Activated naive CD8-positive, alpha-beta T cell (primary cell): Measurements from ENCODE around the gene PRICKLE3.
"Not testable (repeated sequence)": the region's sequence is repeated elsewhere in the genome, so short reads cannot be mapped to it uniquely, and the experiment has no call there.

Experiments
- H3K27ac Mint-ChIP-seq: one replicate; pipeline ENCODE4 v1.8.0; 2021; ENCODE audit warnings: mixed read lengths
- H3K27me3 Mint-ChIP-seq: one replicate; pipeline ENCODE4 v1.8.0; 2021; ENCODE audit warnings: mixed read lengths
- H3K36me3 Mint-ChIP-seq: one replicate; pipeline ENCODE4 v1.8.0; 2021; ENCODE audit warnings: mixed read lengths
- H3K4me1 Mint-ChIP-seq: one replicate; pipeline ENCODE4 v1.8.0; 2021; ENCODE audit warnings: low read depth, mixed read lengths
- H3K4me3 Mint-ChIP-seq: one replicate; pipeline ENCODE4 v1.8.0; 2021; ENCODE audit warnings: mild to moderate bottlenecking, mixed read lengths
- H3K9me3 Mint-ChIP-seq: one replicate; pipeline ENCODE4 v1.8.0; 2021; ENCODE audit warnings: low read depth, mixed read lengths

PRICKLE3 gene

DNA sequence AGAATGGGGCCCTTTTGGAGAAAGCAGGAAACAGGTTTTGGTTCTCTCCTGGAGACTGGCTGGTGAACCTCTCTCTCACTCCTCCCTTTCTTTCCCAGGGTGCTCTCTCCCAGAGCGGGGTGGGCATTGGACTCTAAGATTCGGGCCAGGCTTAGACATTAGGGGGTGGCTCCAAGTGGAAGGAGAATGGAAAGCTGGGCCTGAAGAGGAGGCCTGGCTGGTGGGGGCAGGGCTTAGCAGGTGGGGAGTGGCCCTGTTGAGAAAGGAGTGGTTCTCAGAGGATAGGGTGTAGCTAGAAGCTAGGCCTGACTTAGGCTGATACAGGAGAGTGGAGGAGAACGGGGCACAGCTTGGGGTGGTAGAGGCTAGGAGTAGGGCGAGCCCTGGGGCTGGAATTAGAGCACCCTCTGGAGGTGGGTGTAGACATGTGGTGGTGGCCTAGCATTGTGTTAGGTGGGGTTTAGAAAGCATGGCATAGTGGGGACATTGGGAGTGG is 8.8 kb downstream of the PRICKLE3 start:
- H3K9me3 Mint-ChIP-seq, result no peaks in the 10 kb centered on the region
- H3K4me3 Mint-ChIP-seq, result no peak overlapping the region
- peaks cover 19% of the 10 kb centered on the region for H3K4me1 Mint-ChIP-seq
- H3K36me3 Mint-ChIP-seq, result no peaks in the 10 kb centered on the region
- H3K27me3 Mint-ChIP-seq, result no peaks in the 10 kb centered on the region
- no peak overlapping the region for H3K27ac Mint-ChIP-seq

GRCh38 chrX:49176421-49177326 is 9.5 kb downstream of the PRICKLE3 start:
- no peaks in the 10 kb centered on the region for H3K9me3 Mint-ChIP-seq
- H3K4me3 Mint-ChIP-seq, result no peak overlapping the region
- H3K27me3 Mint-ChIP-seq, result no peaks in the 10 kb centered on the region
- H3K4me1 Mint-ChIP-seq, result peaks cover 19% of the 10 kb centered on the region
- no peaks in the 10 kb centered on the region for H3K36me3 Mint-ChIP-seq
- no peak overlapping the region for H3K27ac Mint-ChIP-seq

GRCh38 chrX:49175435-49176274 is 10.5 kb downstream of the PRICKLE3 start:
- Mint-ChIP-seq H3K9me3 (no peaks in the 10 kb centered on the region), H3K4me1 (peaks cover 19% of the 10 kb centered on the region), H3K27me3 (no peaks in the 10 kb centered on the region), H3K27ac (no peak overlapping the region), H3K4me3 (no peak overlapping the region), H3K36me3 (no peaks in the 10 kb centered on the region)

DNA sequence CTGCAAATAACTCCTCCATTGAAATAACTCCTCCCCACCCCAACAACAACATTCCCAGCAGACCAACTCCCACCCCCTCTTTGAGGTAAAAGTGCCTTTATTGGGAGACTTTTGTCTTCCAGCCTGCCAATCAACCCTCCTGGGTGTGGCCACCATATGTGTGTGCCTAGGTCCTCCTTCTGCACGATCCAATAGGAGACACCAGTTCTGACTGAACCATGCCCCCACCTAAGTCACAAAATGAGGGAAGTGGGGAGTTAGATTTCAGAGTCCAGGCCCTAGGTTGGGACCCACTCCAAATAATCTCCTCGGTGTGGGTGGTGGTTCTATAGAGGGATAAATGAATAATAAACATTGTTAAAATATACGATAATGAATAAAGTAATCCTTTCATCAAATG is 11.4 kb downstream of the PRICKLE3 start:
- no peak overlapping the region for H3K4me3 Mint-ChIP-seq
- peaks cover 19% of the 10 kb centered on the region for H3K4me1 Mint-ChIP-seq
- H3K36me3 Mint-ChIP-seq, result no peaks in the 10 kb centered on the region
- H3K27ac Mint-ChIP-seq, result no peak overlapping the region
- H3K27me3 Mint-ChIP-seq, result no peaks in the 10 kb centered on the region
- no peaks in the 10 kb centered on the region for H3K9me3 Mint-ChIP-seq

- H3K9me3 Mint-ChIP-seq, H3K27ac Mint-ChIP-seq, H3K27me3 Mint-ChIP-seq, H3K36me3 Mint-ChIP-seq: not testable (repeated sequence)
- Mint-ChIP-seq H3K4me1 (peaks cover 21% of the 10 kb centered on the region), H3K4me3 (peak overlapping the region; percentile 86)
Observed at GRCh38 chrX:49173544-49173943, 12.6 kb downstream of the PRICKLE3 start.

GRCh38 chrX:49172280-49172780 is 13.8 kb downstream of the PRICKLE3 start:
- peaks cover 28% of the 10 kb centered on the region for H3K4me1 Mint-ChIP-seq
- peak overlapping the region; percentile 89 for H3K27ac Mint-ChIP-seq
- no peaks in the 10 kb centered on the region for H3K9me3 Mint-ChIP-seq
- H3K36me3 Mint-ChIP-seq, result no peaks in the 10 kb centered on the region
- no peaks in the 10 kb centered on the region for H3K27me3 Mint-ChIP-seq
- H3K4me3 Mint-ChIP-seq, result peak overlapping the region; percentile 86

GRCh38 chrX:49171752-49172279 is 14.4 kb downstream of the PRICKLE3 start, which contains the start of gene PLP2:
Gene PLP2 (plus strand): TSS chrX:49171898. CDS start chrX:49172001, 103 bp downstream.
- H3K9me3 Mint-ChIP-seq, result no peaks in the 10 kb centered on the region
- H3K27ac Mint-ChIP-seq, result peak within 1 kb of the TSS; percentile 89
- no peaks in the 10 kb centered on the region for H3K27me3 Mint-ChIP-seq
- H3K4me3 Mint-ChIP-seq, result peak within 1 kb of the TSS; percentile 86
- no peaks in the 10 kb centered on the region for H3K36me3 Mint-ChIP-seq
- peaks cover 31% of the 10 kb centered on the region for H3K4me1 Mint-ChIP-seq

DNA sequence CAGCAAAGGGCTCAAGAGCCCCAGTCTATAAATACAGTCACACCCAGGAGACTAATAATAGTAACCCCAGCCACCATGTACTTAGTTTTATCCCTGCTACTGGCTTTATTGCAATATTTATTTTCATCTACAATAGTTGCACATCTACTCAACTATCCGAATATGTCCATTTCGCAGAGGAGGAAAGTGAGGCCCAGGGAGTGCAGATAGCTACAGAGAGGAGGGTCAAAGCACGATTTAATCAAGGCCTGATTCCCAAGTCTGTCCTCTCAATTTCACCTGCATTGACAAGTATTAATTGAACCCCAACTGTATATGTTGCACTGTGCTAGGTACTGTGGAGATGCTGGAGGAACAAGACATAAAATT is 18.4 kb downstream of the PRICKLE3 start:
- Mint-ChIP-seq H3K4me1 (peaks cover 32% of the 10 kb centered on the region), H3K27me3 (no peaks in the 10 kb centered on the region), H3K36me3 (no peaks in the 10 kb centered on the region), H3K9me3 (no peaks in the 10 kb centered on the region), H3K4me3 (peak overlapping the region; percentile 90), H3K27ac (peak overlapping the region; percentile 95)

GRCh38 chrX:49166914-49167739 is 19.0 kb downstream of the PRICKLE3 start:
- Mint-ChIP-seq H3K4me3 (peak overlapping the region; percentile 90), H3K27ac (peak overlapping the region; percentile 95), H3K36me3 (no peaks in the 10 kb centered on the region), H3K27me3 (no peaks in the 10 kb centered on the region), H3K9me3 (no peaks in the 10 kb centered on the region), H3K4me1 (peaks cover 30% of the 10 kb centered on the region)

DNA sequence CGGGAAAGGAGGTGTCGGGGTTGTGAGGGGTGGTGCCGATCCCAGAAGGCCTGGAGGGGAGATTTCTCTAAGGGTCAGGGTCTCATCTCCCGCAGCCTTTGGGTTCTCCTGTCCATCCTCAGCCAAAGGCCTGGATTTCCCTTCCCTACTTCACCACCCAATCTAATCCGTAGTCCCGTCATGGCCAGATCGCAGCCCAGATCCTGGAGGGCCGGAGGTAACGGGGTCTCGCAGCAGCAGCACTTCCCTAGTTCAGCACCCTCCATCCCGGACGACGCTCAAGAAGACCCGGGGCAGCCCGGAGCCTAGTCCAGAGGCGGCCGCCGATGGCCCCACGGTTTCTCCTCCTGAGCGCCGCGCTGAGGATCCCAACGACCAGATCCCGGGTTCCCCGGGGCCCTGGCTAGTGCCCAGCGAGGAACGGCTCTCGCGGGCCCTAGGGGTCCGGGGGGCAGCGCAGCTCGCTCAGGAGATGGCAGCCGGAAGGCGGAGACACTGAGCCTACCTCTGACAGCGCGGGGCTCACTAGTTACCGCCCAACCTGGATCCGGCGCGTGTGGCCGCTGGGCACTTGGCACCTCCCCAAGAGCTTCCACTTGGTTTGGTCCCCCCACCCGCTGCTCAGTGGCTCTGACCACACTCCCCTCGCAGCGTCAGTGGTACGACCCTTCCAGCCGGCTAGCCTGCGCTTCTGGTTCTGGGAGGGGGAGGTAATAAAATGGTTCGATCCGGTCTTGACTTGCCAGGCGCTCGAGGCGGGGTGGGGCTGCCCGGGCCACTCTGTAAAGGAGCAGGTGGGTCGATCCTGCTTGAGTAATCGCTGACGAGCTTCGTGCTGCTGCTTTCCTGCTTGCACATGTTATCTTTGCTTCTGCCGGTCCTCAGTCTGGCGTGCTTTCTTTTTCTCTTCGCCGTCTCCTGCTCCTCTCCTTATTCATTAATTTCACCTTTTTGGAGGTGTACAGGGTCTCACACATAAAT is 20.0 kb downstream of the PRICKLE3 start:
- Mint-ChIP-seq H3K9me3 (no peaks in the 10 kb centered on the region), H3K4me1 (peaks cover 30% of the 10 kb centered on the region), H3K4me3 (peak overlapping the region; percentile 90), H3K36me3 (no peaks in the 10 kb centered on the region), H3K27ac (peak overlapping the region; percentile 95), H3K27me3 (no peaks in the 10 kb centered on the region)

GRCh38 chrX:49164589-49165360 is 21.4 kb downstream of the PRICKLE3 start:
- Mint-ChIP-seq H3K36me3 (no peaks in the 10 kb centered on the region), H3K27ac (peak overlapping the region; percentile 92), H3K4me3 (peak overlapping the region; percentile 85), H3K4me1 (peaks cover 30% of the 10 kb centered on the region), H3K9me3 (no peaks in the 10 kb centered on the region), H3K27me3 (no peaks in the 10 kb centered on the region)

GRCh38 chrX:49163555-49164419 is 22.4 kb downstream of the PRICKLE3 start:
- H3K36me3 Mint-ChIP-seq, result no peaks in the 10 kb centered on the region
- H3K4me1 Mint-ChIP-seq, result peaks cover 28% of the 10 kb centered on the region
- H3K27ac Mint-ChIP-seq, result peak overlapping the region; percentile 92
- H3K9me3 Mint-ChIP-seq, result no peaks in the 10 kb centered on the region
- no peaks in the 10 kb centered on the region for H3K27me3 Mint-ChIP-seq
- H3K4me3 Mint-ChIP-seq, result peak overlapping the region; percentile 85
